HepG2 (cell line): ENCODE data around the gene AK9. TPM values are rescaled to one million over a fixed set of nuclear protein-coding genes. Genes with fewer than 3 reads are reported as not detected.

Source experiments
- CEBPB ChIP-seq: IDR thresholded peaks from 2 replicates; pipeline ENCODE4 v1.6.1; 2011; ENCODE audit warnings: low read depth, low read length, improper control_type of control experiment, borderline replicate concordance
- CREM ChIP-seq, 2 experiments: sonication (generic) in 1 of 2; formaldehyde crosslinking in 1 of 2; IDR thresholded peaks; 2 replicates each; pipeline versions ENCODE4 v1.4.0 to v1.6.1; 2016 to 2020; ENCODE audit warnings: antibody characterized with exemption in 1 of 2, mild to moderate bottlenecking in 1 of 2, missing genetic modification reagents in 1 of 2
- EZH2 ChIP-seq: conservative IDR thresholded peaks from 2 replicates; pipeline ENCODE4 v1.6.1; 2012; ENCODE audit warnings: mild to moderate bottlenecking, low read depth, low read length, moderate library complexity
- GABPA ChIP-seq, 2 experiments: IDR thresholded peaks; 2 replicates each; pipeline ENCODE4 v1.6.1; 2011 to 2016; ENCODE audit warnings: low read depth in 2 of 2, low read length in 1 of 2, missing biosample characterization in 1 of 2, missing genetic modification characterization in 1 of 2
- HES4 ChIP-seq: sonication (generic); formaldehyde crosslinking; IDR thresholded peaks from 2 replicates; pipeline ENCODE4 v1.9.0; 2021; ENCODE audit warnings: mild to moderate bottlenecking, missing genetic modification reagents, borderline replicate concordance
- HOXA5 ChIP-seq: sonication (generic); formaldehyde crosslinking; IDR thresholded peaks from 2 replicates; pipeline ENCODE4 v1.4.0; 2020; ENCODE audit warnings: missing genetic modification reagents
- KMT2A ChIP-seq: sonication (generic); formaldehyde crosslinking; IDR thresholded peaks from 2 replicates; pipeline ENCODE4 v1.4.0; 2020; ENCODE audit warnings: missing genetic modification reagents
- PCBP2 ChIP-seq: fragments of 200-400 bp; formaldehyde crosslinking; optimal IDR thresholded peaks from 2 replicates; pipeline ENCODE3; 2018; ENCODE audit warnings: low read length, low read depth; ENCODE audit not compliant: poor library complexity, severe bottlenecking
- SNAPC2 ChIP-seq: sonication (generic); formaldehyde crosslinking; IDR thresholded peaks from 2 replicates; pipeline ENCODE4 v1.8.1; 2022; ENCODE audit warnings: mild to moderate bottlenecking, missing genetic modification reagents
- XRCC5 ChIP-seq: fragments of 200-400 bp; formaldehyde crosslinking; optimal IDR thresholded peaks from 2 replicates; pipeline ENCODE3; 2017; ENCODE audit warnings: mild to moderate bottlenecking, low read length
- ZBTB1 ChIP-seq: sonication (generic); formaldehyde crosslinking; IDR thresholded peaks from 2 replicates; pipeline ENCODE4 v1.4.0; 2020; ENCODE audit warnings: missing genetic modification reagents, borderline replicate concordance
- ZNF251 ChIP-seq: sonication (generic); formaldehyde crosslinking; IDR thresholded peaks from 2 replicates; pipeline ENCODE4 v1.9.0; 2021; ENCODE audit warnings: mild to moderate bottlenecking, missing genetic modification reagents
- ZNF253 ChIP-seq: sonication (generic); formaldehyde crosslinking; IDR thresholded peaks from 2 replicates; pipeline ENCODE4 v1.8.0; 2022; ENCODE audit warnings: mild to moderate bottlenecking, missing genetic modification reagents, borderline replicate concordance
- ZNF274 ChIP-seq: sonication (generic); formaldehyde crosslinking; IDR thresholded peaks from 2 replicates; pipeline ENCODE4 v1.5.1; 2020; ENCODE audit warnings: mild to moderate bottlenecking, missing genetic modification reagents
- ZNF614 ChIP-seq: IDR thresholded peaks from 2 replicates; pipeline ENCODE4 v1.6.1; 2018; ENCODE audit warnings: missing biosample characterization, missing genetic modification reagents, inconsistent platforms, borderline replicate concordance
- ZNF672 ChIP-seq: sonication (generic); formaldehyde crosslinking; IDR thresholded peaks from 2 replicates; pipeline ENCODE4 v1.8.1; 2022; ENCODE audit warnings: missing genetic modification reagents
- polyA plus RNA-seq, 8 experiments: library from polyadenylated mRNA; depleted of rRNA in 3 of 8; stranded (reverse) in 7 of 8; unstranded in 1 of 8; fragments of >200 nt; fragmentation: Illumina TruSeq in 4 of 8; extraction: Trizol in 4 of 8; gene quantifications; 2 replicates each; pipeline versions ENCODE4 v1.2.1 to v1.2.3, GENCODE V29; 2011 to 2016; ENCODE audit warnings: low read depth in 4 of 8, missing spikeins in 1 of 8, mixed read lengths in 1 of 8; ENCODE audit not compliant: insufficient read depth in 1 of 8
- total RNA-seq, 5 experiments: library from RNA; depleted of rRNA; stranded (reverse); fragments of >200 nt; fragmentation: Illumina TruSeq; extraction: Trizol; gene quantifications; 2 replicates each; pipeline ENCODE4 v1.2.3, GENCODE V29; 2016; ENCODE audit warnings: low read depth in 1 of 5
- TF ChIP-seq, protein P1 (sequence below): sonication (generic); formaldehyde crosslinking; conservative IDR thresholded peaks from 2 replicates; pipeline ENCODE4 v1.4.0; 2020; ENCODE audit warnings: mild to moderate bottlenecking, missing genetic modification reagents, moderate library complexity
- TF ChIP-seq, protein P2 (sequence below): IDR thresholded peaks from 2 replicates; pipeline ENCODE4 v1.6.1; 2016; ENCODE audit warnings: mild to moderate bottlenecking, missing biosample characterization, missing genetic modification reagents
- TF ChIP-seq, protein P3 (sequence below): sonication (generic); formaldehyde crosslinking; IDR thresholded peaks from 2 replicates; pipeline ENCODE4 v1.4.0; 2020; ENCODE audit warnings: missing genetic modification reagents
- TF ChIP-seq, protein P4 (sequence below): sonication (generic); formaldehyde crosslinking; IDR thresholded peaks from 2 replicates; pipeline ENCODE4 v1.4.0; 2020; ENCODE audit warnings: missing genetic modification reagents, borderline replicate concordance
- TF ChIP-seq, protein P5 (sequence below): sonication (generic); formaldehyde crosslinking; IDR thresholded peaks from 2 replicates; pipeline ENCODE4 v1.4.0; 2020; ENCODE audit warnings: mild to moderate bottlenecking, missing genetic modification reagents

The AK9 gene
- total and polyA plus RNA-seq, 2 of the 13 experiments (the other 11 are each of a cell fraction or from before 2014, with no cell fraction given): 3.2 to 4.8 TPM

DNA sequence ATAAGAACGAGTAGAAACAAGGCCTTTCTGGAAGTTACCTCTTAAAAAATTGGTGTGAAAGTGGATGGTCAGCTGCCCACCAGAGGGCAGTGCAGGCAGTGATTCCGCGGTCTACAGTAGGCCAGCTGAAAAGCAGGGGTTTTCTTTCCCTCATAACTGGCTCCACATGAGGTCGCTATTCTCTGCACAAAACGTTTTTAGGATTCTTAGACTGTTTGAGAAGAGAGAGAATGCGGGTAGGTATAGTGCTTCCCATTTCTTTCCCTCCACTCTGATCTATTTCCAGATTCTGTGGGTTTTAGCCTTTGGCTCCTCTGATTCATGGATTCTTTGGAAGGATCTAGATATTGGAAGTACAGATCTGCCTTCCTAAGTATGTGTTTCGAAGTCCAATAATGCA, 14.3 kb upstream of the AK9 start (continued):
- TF ChIP-seq, protein P1, sequence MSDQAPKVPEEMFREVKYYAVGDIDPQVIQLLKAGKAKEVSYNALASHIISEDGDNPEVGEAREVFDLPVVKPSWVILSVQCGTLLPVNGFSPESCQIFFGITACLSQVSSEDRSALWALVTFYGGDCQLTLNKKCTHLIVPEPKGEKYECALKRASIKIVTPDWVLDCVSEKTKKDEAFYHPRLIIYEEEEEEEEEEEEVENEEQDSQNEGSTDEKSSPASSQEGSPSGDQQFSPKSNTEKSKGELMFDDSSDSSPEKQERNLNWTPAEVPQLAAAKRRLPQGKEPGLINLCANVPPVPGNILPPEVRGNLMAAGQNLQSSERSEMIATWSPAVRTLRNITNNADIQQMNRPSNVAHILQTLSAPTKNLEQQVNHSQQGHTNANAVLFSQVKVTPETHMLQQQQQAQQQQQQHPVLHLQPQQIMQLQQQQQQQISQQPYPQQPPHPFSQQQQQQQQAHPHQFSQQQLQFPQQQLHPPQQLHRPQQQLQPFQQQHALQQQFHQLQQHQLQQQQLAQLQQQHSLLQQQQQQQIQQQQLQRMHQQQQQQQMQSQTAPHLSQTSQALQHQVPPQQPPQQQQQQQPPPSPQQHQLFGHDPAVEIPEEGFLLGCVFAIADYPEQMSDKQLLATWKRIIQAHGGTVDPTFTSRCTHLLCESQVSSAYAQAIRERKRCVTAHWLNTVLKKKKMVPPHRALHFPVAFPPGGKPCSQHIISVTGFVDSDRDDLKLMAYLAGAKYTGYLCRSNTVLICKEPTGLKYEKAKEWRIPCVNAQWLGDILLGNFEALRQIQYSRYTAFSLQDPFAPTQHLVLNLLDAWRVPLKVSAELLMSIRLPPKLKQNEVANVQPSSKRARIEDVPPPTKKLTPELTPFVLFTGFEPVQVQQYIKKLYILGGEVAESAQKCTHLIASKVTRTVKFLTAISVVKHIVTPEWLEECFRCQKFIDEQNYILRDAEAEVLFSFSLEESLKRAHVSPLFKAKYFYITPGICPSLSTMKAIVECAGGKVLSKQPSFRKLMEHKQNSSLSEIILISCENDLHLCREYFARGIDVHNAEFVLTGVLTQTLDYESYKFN: no peak
- no peak for TF ChIP-seq KMT2A (CRISPR knock-in tag)
- no peak for TF ChIP-seq PCBP2
- no peak for TF ChIP-seq HES4 (CRISPR knock-in tag)
- TF ChIP-seq, protein P2, sequence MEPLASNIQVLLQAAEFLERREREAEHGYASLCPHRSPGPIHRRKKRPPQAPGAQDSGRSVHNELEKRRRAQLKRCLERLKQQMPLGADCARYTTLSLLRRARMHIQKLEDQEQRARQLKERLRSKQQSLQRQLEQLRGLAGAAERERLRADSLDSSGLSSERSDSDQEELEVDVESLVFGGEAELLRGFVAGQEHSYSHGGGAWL (CRISPR knock-in tag): no peak
- TF ChIP-seq, protein P3, sequence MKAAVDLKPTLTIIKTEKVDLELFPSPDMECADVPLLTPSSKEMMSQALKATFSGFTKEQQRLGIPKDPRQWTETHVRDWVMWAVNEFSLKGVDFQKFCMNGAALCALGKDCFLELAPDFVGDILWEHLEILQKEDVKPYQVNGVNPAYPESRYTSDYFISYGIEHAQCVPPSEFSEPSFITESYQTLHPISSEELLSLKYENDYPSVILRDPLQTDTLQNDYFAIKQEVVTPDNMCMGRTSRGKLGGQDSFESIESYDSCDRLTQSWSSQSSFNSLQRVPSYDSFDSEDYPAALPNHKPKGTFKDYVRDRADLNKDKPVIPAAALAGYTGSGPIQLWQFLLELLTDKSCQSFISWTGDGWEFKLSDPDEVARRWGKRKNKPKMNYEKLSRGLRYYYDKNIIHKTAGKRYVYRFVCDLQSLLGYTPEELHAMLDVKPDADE (CRISPR knock-in tag): no peak
- TF ChIP-seq GABPA (IDR thresholded peaks at IDR 0.05; ENCODE audit: low read depth, low read length): no peak
- no peak for TF ChIP-seq GABPA (CRISPR knock-in tag; IDR thresholded peaks at IDR 0.05; ENCODE audit: low read depth)
- TF ChIP-seq ZNF253: no peak
- TF ChIP-seq CEBPB: no peak
- no peak for TF ChIP-seq ZNF614 (CRISPR knock-in tag)
- TF ChIP-seq XRCC5: peak; percentile 85
- TF ChIP-seq ZBTB1: no peak
- TF ChIP-seq ZNF274: no peak
- TF ChIP-seq, protein P4, sequence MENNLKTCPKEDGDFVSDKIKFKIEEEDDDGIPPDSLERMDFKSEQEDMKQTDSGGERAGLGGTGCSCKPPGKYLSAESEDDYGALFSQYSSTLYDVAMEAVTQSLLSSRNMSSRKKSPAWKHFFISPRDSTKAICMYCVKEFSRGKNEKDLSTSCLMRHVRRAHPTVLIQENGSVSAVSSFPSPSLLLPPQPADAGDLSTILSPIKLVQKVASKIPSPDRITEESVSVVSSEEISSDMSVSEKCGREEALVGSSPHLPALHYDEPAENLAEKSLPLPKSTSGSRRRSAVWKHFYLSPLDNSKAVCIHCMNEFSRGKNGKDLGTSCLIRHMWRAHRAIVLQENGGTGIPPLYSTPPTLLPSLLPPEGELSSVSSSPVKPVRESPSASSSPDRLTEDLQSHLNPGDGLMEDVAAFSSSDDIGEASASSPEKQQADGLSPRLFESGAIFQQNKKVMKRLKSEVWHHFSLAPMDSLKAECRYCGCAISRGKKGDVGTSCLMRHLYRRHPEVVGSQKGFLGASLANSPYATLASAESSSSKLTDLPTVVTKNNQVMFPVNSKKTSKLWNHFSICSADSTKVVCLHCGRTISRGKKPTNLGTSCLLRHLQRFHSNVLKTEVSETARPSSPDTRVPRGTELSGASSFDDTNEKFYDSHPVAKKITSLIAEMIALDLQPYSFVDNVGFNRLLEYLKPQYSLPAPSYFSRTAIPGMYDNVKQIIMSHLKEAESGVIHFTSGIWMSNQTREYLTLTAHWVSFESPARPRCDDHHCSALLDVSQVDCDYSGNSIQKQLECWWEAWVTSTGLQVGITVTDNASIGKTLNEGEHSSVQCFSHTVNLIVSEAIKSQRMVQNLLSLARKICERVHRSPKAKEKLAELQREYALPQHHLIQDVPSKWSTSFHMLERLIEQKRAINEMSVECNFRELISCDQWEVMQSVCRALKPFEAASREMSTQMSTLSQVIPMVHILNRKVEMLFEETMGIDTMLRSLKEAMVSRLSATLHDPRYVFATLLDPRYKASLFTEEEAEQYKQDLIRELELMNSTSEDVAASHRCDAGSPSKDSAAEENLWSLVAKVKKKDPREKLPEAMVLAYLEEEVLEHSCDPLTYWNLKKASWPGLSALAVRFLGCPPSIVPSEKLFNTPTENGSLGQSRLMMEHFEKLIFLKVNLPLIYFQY (CRISPR knock-in tag): no peak
- TF ChIP-seq SNAPC2 (CRISPR knock-in tag): no peak
- no peak for TF ChIP-seq ZNF251
- TF ChIP-seq ZNF672 (CRISPR knock-in tag): no peak
- peak; percentile 70; the same call in 1 of the 2 replicates for TF ChIP-seq HOXA5 (CRISPR knock-in tag)
- no peak for TF ChIP-seq EZH2
- TF ChIP-seq, protein P5, sequence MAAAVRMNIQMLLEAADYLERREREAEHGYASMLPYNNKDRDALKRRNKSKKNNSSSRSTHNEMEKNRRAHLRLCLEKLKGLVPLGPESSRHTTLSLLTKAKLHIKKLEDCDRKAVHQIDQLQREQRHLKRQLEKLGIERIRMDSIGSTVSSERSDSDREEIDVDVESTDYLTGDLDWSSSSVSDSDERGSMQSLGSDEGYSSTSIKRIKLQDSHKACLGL (CRISPR knock-in tag): no peak
- no peak for TF ChIP-seq CREM (IDR thresholded peaks at IDR 0.05)
- TF ChIP-seq CREM (CRISPR knock-in tag; IDR thresholded peaks at IDR 0.05): no peak
